ENCODE data around the gene OR9G1.

Gene OR9G1

GRCh38 chr11:56706486-56706885, 7.6 kb downstream of the OR9G1 start:
- Histone ChIP-seq H3K9me3 (ENCODE audit: insufficient read depth, low read depth, low read length) (no peaks in the 10 kb centered on the region), H3K9ac (ENCODE audit: low read depth, low read length, poor library complexity, severe bottlenecking) (no peak overlapping the region), H3K79me2 (ENCODE audit: insufficient read depth, low read length) (no peaks in the 10 kb centered on the region), H2AFZ (ENCODE audit: low read length) (peak overlapping the region; percentile 34; the same call in 1 of the 2 replicates), H3K4me2 (ENCODE audit: low read depth, low read length, poor library complexity, severe bottlenecking) (no peak overlapping the region), H3F3A (ENCODE audit: low read depth) (no peaks in the 10 kb centered on the region), H3K9me2 (replicated peaks; ENCODE audit: low read depth, low read length) (no peaks in the 10 kb centered on the region), H3K36me3 (ENCODE audit: insufficient read depth, low read length) (no peaks in the 10 kb centered on the region), H3K27me3 (ENCODE audit: insufficient read depth, low read length, poor library complexity, severe bottlenecking) (no peaks in the 10 kb centered on the region), H3K4me1 (ENCODE audit: insufficient read depth, low read length, poor library complexity, severe bottlenecking) (peaks cover 23% of the 10 kb centered on the region), H3K4me3 (ENCODE audit: low read length, poor library complexity, severe bottlenecking) (no peak overlapping the region), H4K20me1 (ENCODE audit: insufficient read depth, low read length, poor library complexity, severe bottlenecking) (no peaks in the 10 kb centered on the region)
- no peak for TF ChIP-seq EZH2phosphoT487 (IDR thresholded peaks at IDR 0.05; ENCODE audit: borderline replicate concordance)
- TF ChIP-seq CTCF (conservative IDR thresholded peaks at IDR 0.05; ENCODE audit: low read length): peak; percentile 30; the same call in 1 of the 2 replicates

- no peaks in the 10 kb centered on the region for H4K20me1 ChIP-seq (ENCODE audit: insufficient read depth, low read length, poor library complexity, severe bottlenecking)
- H3K9ac ChIP-seq (ENCODE audit: low read depth, low read length, poor library complexity, severe bottlenecking): no peak overlapping the region
- no peaks in the 10 kb centered on the region for H3K4me1 ChIP-seq (ENCODE audit: insufficient read depth, low read length, poor library complexity, severe bottlenecking)
- no peaks in the 10 kb centered on the region for H3F3A ChIP-seq (ENCODE audit: low read depth)
- H3K9me2 ChIP-seq (replicated peaks; ENCODE audit: low read depth, low read length): no peaks in the 10 kb centered on the region
- no peaks in the 10 kb centered on the region for H3K36me3 ChIP-seq (ENCODE audit: insufficient read depth, low read length)
- no peak overlapping the region for H3K4me3 ChIP-seq (ENCODE audit: low read length, poor library complexity, severe bottlenecking)
- H3K4me2 ChIP-seq (ENCODE audit: low read depth, low read length, poor library complexity, severe bottlenecking): no peak overlapping the region
- no peak overlapping the region for H2AFZ ChIP-seq (ENCODE audit: low read length)
- TF ChIP-seq EZH2phosphoT487 (IDR thresholded peaks at IDR 0.05; ENCODE audit: borderline replicate concordance): no peak
- TF ChIP-seq CTCF (conservative IDR thresholded peaks at IDR 0.05; ENCODE audit: low read length): no peak
- H3K27me3 ChIP-seq (ENCODE audit: insufficient read depth, low read length, poor library complexity, severe bottlenecking): no peaks in the 10 kb centered on the region
- H3K9me3 ChIP-seq (ENCODE audit: insufficient read depth, low read depth, low read length): no peaks in the 10 kb centered on the region
- no peaks in the 10 kb centered on the region for H3K79me2 ChIP-seq (ENCODE audit: insufficient read depth, low read length)
Measured at GRCh38 chr11:56714206-56714605, 15.3 kb downstream of the OR9G1 start.

GRCh38 chr11:56716379-56716854, 17.5 kb downstream of the OR9G1 start:
- peak overlapping the region; percentile 37 for H3K4me2 ChIP-seq (ENCODE audit: low read depth, low read length, poor library complexity, severe bottlenecking)
- H2AFZ ChIP-seq (ENCODE audit: low read length): no peak overlapping the region
- H3K9me3 ChIP-seq (ENCODE audit: insufficient read depth, low read depth, low read length): no peaks in the 10 kb centered on the region
- TF ChIP-seq EZH2phosphoT487 (IDR thresholded peaks at IDR 0.05; ENCODE audit: borderline replicate concordance): no peak
- no peak for TF ChIP-seq CTCF (conservative IDR thresholded peaks at IDR 0.05; ENCODE audit: low read length)
- peak overlapping the region; percentile 6 for H3K4me3 ChIP-seq (ENCODE audit: low read length, poor library complexity, severe bottlenecking)
- H3K79me2 ChIP-seq (ENCODE audit: insufficient read depth, low read length): no peaks in the 10 kb centered on the region
- no peaks in the 10 kb centered on the region for H3K9me2 ChIP-seq (replicated peaks; ENCODE audit: low read depth, low read length)
- no peaks in the 10 kb centered on the region for H4K20me1 ChIP-seq (ENCODE audit: insufficient read depth, low read length, poor library complexity, severe bottlenecking)
- no peaks in the 10 kb centered on the region for H3K36me3 ChIP-seq (ENCODE audit: insufficient read depth, low read length)
- H3K4me1 ChIP-seq (ENCODE audit: insufficient read depth, low read length, poor library complexity, severe bottlenecking): no peaks in the 10 kb centered on the region
- H3K9ac ChIP-seq (ENCODE audit: low read depth, low read length, poor library complexity, severe bottlenecking): no peak overlapping the region
- H3K27me3 ChIP-seq (ENCODE audit: insufficient read depth, low read length, poor library complexity, severe bottlenecking): no peaks in the 10 kb centered on the region
- H3F3A ChIP-seq (ENCODE audit: low read depth): no peaks in the 10 kb centered on the region

Measured in Loucy (cell line).